Endothelial cell of hepatic sinusoid (primary cell): ENCODE measurements around the gene BICD1.

ENCODE experiments used
- in situ Hi-C: cut with HindIII; loops from 2 replicates; pipeline ENCODE4 v1.10.0; 2017; ENCODE audit warnings: low sequenced_read_pairs

Gene BICD1

GRCh38 chr12:32139064-32139421, 32.4 kb downstream of the BICD1 start:
- in situ Hi-C loops, result no loop called here

- in situ Hi-C loops, result no loop called here
Observed at GRCh38 chr12:32140877-32141276, 34.2 kb downstream of the BICD1 start.

- in situ Hi-C loops, result loop anchor here (5.0 kb wide), 1 partner anchor 97 kb away; no protein-coding TSS in a partner anchor
Observed at GRCh38 chr12:32145096-32145495, 38.4 kb downstream of the BICD1 start.

- in situ Hi-C loops, result loop anchor here (5.0 kb wide), 1 partner anchor 96 kb away; no protein-coding TSS in a partner anchor
Observed at GRCh38 chr12:32146074-32146873, 39.6 kb downstream of the BICD1 start.

- in situ Hi-C loops, result loop anchor here (5.0 kb wide), 1 partner anchor 94 kb away; no protein-coding TSS in a partner anchor
Observed at GRCh38 chr12:32148372-32148771, 41.7 kb downstream of the BICD1 start.

GRCh38 chr12:32149489-32149888, 42.8 kb downstream of the BICD1 start:
- in situ Hi-C loops, result loop anchor here (5.0 kb wide), 1 partner anchor 93 kb away; no protein-coding TSS in a partner anchor

GRCh38 chr12:32151086-32151485, 44.4 kb downstream of the BICD1 start:
- in situ Hi-C loops, result loop anchor here (5.0 kb wide), 1 partner anchor 74 kb away; no protein-coding TSS in a partner anchor

- in situ Hi-C loops, result loop anchor here (5.0 kb wide), 1 partner anchor 74 kb away; no protein-coding TSS in a partner anchor
Observed at GRCh38 chr12:32151552-32151951, 44.9 kb downstream of the BICD1 start.

GRCh38 chr12:32155041-32155440, 48.4 kb downstream of the BICD1 start:
- in situ Hi-C loops, result no loop called here

- in situ Hi-C loops, result no loop called here
Observed at GRCh38 chr12:32155961-32156529, 49.4 kb downstream of the BICD1 start.

- in situ Hi-C loops, result no loop called here
Observed at GRCh38 chr12:32158525-32158924, 51.9 kb downstream of the BICD1 start.

GRCh38 chr12:32159381-32159780, 52.7 kb downstream of the BICD1 start:
- in situ Hi-C loops, result no loop called here

GRCh38 chr12:32159925-32160324, 53.3 kb downstream of the BICD1 start:
- in situ Hi-C loops, result no loop called here

GRCh38 chr12:32161058-32161457, 54.4 kb downstream of the BICD1 start:
- in situ Hi-C loops, result no loop called here

- in situ Hi-C loops, result no loop called here
Observed at GRCh38 chr12:32163596-32163995, 56.9 kb downstream of the BICD1 start.

- in situ Hi-C loops, result no loop called here
Observed at GRCh38 chr12:32166510-32166909, 59.9 kb downstream of the BICD1 start.

- in situ Hi-C loops, result no loop called here
Observed at GRCh38 chr12:32170437-32170998, 63.9 kb downstream of the BICD1 start.

GRCh38 chr12:32171211-32171610, 64.6 kb downstream of the BICD1 start:
- in situ Hi-C loops, result no loop called here

GRCh38 chr12:32176606-32177005, 70.0 kb downstream of the BICD1 start:
- in situ Hi-C loops, result no loop called here

GRCh38 chr12:32178341-32179010, 71.8 kb downstream of the BICD1 start:
- in situ Hi-C loops, result no loop called here

GRCh38 chr12:32179011-32179395, 72.4 kb downstream of the BICD1 start:
- in situ Hi-C loops, result no loop called here
